ENCODE data around the gene TOMM40. TPM values are rescaled to one million over a fixed set of nuclear protein-coding genes. Genes with fewer than 3 reads are reported as not detected.

TOMM40 gene
- total and polyA plus RNA-seq, 4 donors = 17.6 to 76.8 (median 62.2) TPM

DNA sequence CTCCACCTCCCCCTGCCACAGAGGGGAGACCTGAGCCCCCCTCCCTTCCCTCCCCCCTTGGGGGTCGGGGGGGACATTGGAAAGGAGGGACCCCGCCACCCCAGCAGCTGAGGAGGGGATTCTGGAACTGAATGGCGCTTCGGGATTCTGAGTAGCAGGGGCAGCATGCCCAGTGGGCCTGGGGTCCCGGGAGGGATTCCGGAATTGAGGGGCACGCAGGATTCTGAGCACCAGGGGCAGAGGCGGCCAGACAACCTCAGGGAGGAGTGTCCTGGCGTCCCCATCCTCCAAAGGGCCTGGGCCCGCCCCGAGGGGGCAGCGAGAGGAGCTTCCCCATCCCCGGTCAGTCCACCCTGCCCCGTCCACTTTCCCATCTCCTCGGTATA lies 12.2 kb downstream of the TOMM40 start:
- WGBS, 2 donors = 74 to 80% methylated on average over 14 to 15 of the region's 15 CpGs
- DNase-seq (no peak), ATAC-seq (ENCODE audit: insufficient read depth, low FRiP score) (no peak)
- TF ChIP-seq, protein P1, sequence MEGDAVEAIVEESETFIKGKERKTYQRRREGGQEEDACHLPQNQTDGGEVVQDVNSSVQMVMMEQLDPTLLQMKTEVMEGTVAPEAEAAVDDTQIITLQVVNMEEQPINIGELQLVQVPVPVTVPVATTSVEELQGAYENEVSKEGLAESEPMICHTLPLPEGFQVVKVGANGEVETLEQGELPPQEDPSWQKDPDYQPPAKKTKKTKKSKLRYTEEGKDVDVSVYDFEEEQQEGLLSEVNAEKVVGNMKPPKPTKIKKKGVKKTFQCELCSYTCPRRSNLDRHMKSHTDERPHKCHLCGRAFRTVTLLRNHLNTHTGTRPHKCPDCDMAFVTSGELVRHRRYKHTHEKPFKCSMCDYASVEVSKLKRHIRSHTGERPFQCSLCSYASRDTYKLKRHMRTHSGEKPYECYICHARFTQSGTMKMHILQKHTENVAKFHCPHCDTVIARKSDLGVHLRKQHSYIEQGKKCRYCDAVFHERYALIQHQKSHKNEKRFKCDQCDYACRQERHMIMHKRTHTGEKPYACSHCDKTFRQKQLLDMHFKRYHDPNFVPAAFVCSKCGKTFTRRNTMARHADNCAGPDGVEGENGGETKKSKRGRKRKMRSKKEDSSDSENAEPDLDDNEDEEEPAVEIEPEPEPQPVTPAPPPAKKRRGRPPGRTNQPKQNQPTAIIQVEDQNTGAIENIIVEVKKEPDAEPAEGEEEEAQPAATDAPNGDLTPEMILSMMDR (IDR thresholded peaks at IDR 0.05; ENCODE audit: control extremely low read depth, extremely low read depth) = no peak
- no peaks in the 10 kb centered on the region for H3K27me3 ChIP-seq (ENCODE audit: control insufficient read depth in 3 of 3, insufficient read depth in 3 of 3, low read length in 2 of 3)
- peaks cover 0 to 16% (median 0%) of the 10 kb centered on the region in 5 donors for H3K4me1 ChIP-seq (ENCODE audit: control insufficient read depth in 5 of 5, insufficient read depth in 5 of 5, low read length in 5 of 5)
- H3K36me3 ChIP-seq (ENCODE audit: control insufficient read depth in 4 of 4, insufficient read depth in 4 of 4, low read length in 4 of 4) = peaks cover 7 to 25% (median 17%) of the 10 kb centered on the region in 4 donors
- H3K9me3 ChIP-seq (ENCODE audit: control insufficient read depth in 4 of 4, insufficient read depth in 3 of 4, low read length in 3 of 4) = no peaks in the 10 kb centered on the region
- no peak overlapping the region for H3K4me3 ChIP-seq
- H3K27ac ChIP-seq (ENCODE audit: low read depth in 1 of 2, low read length in 1 of 2) = no peak overlapping the region
- H3K9ac ChIP-seq (ENCODE audit: insufficient read depth in 1 of 2, low read length in 2 of 2) = no peak overlapping the region

DNA sequence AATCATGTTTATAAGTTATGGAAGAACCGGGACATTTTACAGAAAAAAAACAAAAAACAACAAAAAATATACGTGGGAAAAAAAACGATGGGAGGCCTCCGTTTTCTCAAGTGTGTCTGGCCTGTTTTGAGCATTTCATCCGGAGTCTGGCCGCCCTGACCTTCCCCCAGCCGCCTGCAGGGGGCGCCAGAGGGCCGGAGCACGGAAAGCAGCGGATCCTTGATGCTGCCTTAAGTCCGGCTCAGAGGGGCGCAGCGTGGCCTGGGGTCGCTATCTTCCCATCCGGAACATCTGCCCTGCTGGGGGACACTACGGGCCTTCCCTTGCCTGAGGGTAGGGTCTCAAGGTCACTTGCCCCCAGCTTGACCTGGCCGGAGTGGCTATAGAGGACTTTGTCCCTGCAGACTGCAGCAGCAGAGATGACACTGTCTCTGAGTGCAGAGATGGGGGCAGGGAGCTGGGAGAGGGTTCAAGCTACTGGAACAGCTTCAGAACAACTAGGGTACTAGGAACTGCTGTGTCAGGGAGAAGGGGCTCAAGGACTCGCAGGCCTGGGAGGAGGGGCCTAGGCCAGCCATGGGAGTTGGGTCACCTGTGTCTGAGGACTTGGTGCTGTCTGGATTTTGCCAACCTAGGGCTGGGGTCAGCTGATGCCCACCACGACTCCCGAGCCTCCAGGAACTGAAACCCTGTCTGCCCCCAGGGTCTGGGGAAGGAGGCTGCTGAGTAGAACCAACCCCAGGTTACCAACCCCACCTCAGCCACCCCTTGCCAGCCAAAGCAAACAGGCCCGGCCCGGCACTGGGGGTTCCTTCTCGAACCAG lies 12.8 kb downstream of the TOMM40 start:
- Histone ChIP-seq H3K4me1 (ENCODE audit: control insufficient read depth in 5 of 5, insufficient read depth in 5 of 5, low read length in 5 of 5) (peaks cover 0 to 16% (median 0%) of the 10 kb centered on the region in 5 donors), H3K9ac (ENCODE audit: insufficient read depth in 1 of 2, low read length in 2 of 2) (no peak overlapping the region), H3K9me3 (ENCODE audit: control insufficient read depth in 4 of 4, insufficient read depth in 3 of 4, low read length in 3 of 4) (no peaks in the 10 kb centered on the region), H3K27ac (ENCODE audit: low read depth in 1 of 2, low read length in 1 of 2) (no peak overlapping the region), H3K36me3 (ENCODE audit: control insufficient read depth in 4 of 4, insufficient read depth in 4 of 4, low read length in 4 of 4) (peaks cover 7 to 25% (median 17%) of the 10 kb centered on the region in 4 donors), H3K4me3 (no peak overlapping the region), H3K27me3 (ENCODE audit: control insufficient read depth in 3 of 3, insufficient read depth in 3 of 3, low read length in 2 of 3) (no peaks in the 10 kb centered on the region)
- peak; percentile 79 to 86 (median 80) for DNase-seq
- WGBS, 2 donors = 21 to 30% methylated on average over 24 of the region's 24 CpGs
- TF ChIP-seq, protein P1 (IDR thresholded peaks at IDR 0.05; ENCODE audit: control extremely low read depth, extremely low read depth) = peak; percentile 96
- peak; percentile 59 for ATAC-seq (ENCODE audit: insufficient read depth, low FRiP score)

DNA sequence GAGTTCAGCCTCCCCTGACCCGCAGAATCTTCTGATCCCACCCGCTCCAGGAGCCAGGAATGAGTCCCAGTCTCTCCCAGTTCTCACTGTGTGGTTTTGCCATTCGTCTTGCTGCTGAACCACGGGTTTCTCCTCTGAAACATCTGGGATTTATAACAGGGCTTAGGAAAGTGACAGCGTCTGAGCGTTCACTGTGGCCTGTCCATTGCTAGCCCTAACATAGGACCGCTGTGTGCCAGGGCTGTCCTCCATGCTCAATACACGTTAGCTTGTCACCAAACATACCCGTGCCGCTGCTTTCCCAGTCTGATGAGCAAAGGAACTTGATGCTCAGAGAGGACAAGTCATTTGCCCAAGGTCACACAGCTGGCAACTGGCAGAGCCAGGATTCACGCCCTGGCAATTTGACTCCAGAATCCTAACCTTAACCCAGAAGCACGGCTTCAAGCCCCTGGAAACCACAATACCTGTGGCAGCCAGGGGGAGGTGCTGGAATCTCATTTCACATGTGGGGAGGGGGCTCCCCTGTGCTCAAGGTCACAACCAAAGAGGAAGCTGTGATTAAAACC lies 13.5 kb downstream of the TOMM40 start:
- Histone ChIP-seq H3K36me3 (ENCODE audit: control insufficient read depth in 4 of 4, insufficient read depth in 4 of 4, low read length in 4 of 4) (peaks cover 7 to 27% (median 16%) of the 10 kb centered on the region in 4 donors), H3K4me3 (no peak overlapping the region), H3K27me3 (ENCODE audit: control insufficient read depth in 3 of 3, insufficient read depth in 3 of 3, low read length in 2 of 3) (no peaks in the 10 kb centered on the region), H3K27ac (ENCODE audit: low read depth in 1 of 2, low read length in 1 of 2) (no peak overlapping the region), H3K4me1 (ENCODE audit: control insufficient read depth in 5 of 5, insufficient read depth in 5 of 5, low read length in 5 of 5) (peaks cover 0 to 16% (median 0%) of the 10 kb centered on the region in 5 donors), H3K9me3 (ENCODE audit: control insufficient read depth in 4 of 4, insufficient read depth in 3 of 4, low read length in 3 of 4) (no peaks in the 10 kb centered on the region), H3K9ac (ENCODE audit: insufficient read depth in 1 of 2, low read length in 2 of 2) (no peak overlapping the region)
- WGBS, 2 donors = 73 to 84% methylated on average over 12 of the region's 12 CpGs
- ATAC-seq (ENCODE audit: insufficient read depth, low FRiP score) = no peak
- DNase-seq = no peak
- TF ChIP-seq, protein P1 (IDR thresholded peaks at IDR 0.05; ENCODE audit: control extremely low read depth, extremely low read depth) = no peak

Measured in lung (tissue), 12 donors.